ENCODE data around the gene CD2AP.
"Not testable (repeated sequence)": the region's sequence is repeated elsewhere in the genome, so short reads cannot be mapped to it uniquely, and the experiment has no call there.

CD2AP gene

GRCh38 chr6:47477497-47478232, at the start of gene CD2AP:
Gene CD2AP, plus strand, starts transcription at chr6:47477789. Its CDS starts 456 bp downstream, at chr6:47478245.
- peak; percentile 87 for DNase-seq

- DNase-seq, result no peak
Observed at GRCh38 chr6:47428288-47428687, 49.3 kb upstream of the CD2AP start.

GRCh38 chr6:47428746-47429664, 48.6 kb upstream of the CD2AP start:
- DNase-seq, result no peak

GRCh38 chr6:47434372-47435253, 43.0 kb upstream of the CD2AP start:
- DNase-seq, result no peak

GRCh38 chr6:47435254-47435612, 42.4 kb upstream of the CD2AP start:
- DNase-seq, result no peak

DNA sequence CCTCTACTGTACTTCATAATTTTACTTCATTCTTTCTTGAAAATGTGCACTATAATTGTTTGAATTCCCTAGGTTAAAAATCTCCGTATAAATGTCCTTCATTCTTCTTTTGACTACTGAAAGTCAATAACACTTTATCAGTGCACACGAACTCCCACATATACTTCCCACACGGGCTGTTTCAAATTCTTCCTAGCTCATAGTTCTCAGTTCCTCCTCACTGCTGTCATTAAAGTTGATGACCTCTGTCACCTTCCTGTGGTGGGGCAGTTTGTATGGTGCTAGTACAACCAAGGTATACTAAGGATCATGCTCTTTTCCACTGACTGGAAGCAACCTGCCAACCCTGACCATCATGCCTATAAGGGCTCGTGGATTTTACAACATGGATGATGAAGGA, 40.0 kb upstream of the CD2AP start:
- DNase-seq, result no peak

DNA sequence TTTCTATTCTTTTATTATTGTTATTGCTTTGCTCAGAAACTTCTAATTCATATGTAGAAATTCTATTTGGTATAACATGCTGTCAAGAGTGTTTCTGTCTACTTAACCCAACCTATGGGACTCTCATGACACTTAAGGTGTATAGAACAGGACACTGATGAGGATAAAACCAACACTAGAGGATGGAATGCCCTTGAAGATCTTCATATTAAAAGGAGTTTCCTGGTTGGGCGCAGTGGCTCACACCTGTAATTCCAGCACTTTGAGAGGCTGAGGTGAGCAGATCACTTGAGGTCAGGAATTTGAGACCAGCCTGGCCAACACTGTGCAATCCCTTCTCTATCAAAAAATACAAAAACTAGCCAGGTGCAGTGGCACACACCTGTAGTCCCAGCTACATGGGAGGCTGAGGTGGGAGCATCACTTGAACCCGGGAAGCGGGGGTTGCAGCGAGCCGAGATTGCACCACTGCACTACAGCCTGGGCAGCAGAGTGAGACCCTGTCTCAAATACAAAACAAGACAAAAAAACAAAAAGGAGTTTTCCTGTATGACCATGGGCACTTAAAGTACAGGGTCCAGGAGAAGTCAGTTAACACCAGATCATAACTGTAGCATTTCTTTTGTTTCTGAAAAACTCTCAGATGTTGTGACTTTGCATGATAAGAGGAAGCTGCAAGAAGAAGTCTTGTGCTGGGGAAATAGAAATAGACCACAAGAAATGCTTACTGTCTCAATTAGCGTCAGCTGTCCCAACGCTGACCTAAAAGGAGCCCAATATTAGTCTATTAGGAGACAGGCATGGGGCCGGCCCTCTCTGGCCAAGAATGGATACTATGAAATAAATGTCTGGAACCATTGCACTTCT, 38.9 kb upstream of the CD2AP start:
- DNase-seq, result no peak

GRCh38 chr6:47439348-47439668, 38.3 kb upstream of the CD2AP start:
- DNase-seq, result no peak

DNA sequence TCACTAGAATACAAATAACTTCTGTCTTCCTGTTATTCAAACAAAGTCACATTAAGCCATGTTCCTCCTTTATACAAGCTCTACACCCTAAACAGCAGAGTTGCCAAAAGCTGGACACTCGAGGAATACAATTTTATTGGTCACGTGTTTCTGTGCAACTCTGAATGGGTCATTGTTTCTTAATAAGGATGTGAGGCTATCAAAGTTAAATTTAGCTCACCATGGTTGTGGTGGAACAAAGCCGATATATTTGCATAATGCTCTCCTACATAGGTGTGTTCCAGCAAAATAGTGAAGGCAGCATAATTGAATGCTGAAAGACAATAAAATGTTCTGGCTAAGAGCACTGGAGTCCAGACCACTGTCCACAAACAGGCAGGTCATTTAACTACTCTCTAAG, 36.9 kb upstream of the CD2AP start:
- peak; percentile 69 for DNase-seq

DNA sequence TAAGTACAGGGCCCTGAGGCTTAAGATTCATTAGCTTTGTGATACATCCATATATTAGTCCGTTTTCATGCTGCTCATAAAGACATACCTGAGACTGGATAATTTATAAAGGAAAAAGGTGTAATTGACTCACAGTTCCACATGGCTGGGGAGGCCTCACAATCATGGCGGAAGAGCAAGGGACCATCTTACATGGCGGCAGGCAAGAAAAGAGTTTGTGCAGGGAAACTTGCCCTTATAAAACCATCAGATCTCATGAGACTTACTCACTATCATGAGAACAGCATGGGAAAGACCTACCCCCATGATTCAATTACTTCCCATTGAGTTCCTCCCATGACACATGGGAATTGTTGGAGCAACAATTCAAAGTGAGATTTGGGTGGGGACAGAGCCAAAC, 32.6 kb upstream of the CD2AP start:
- DNase-seq, result not testable (repeated sequence)

DNA sequence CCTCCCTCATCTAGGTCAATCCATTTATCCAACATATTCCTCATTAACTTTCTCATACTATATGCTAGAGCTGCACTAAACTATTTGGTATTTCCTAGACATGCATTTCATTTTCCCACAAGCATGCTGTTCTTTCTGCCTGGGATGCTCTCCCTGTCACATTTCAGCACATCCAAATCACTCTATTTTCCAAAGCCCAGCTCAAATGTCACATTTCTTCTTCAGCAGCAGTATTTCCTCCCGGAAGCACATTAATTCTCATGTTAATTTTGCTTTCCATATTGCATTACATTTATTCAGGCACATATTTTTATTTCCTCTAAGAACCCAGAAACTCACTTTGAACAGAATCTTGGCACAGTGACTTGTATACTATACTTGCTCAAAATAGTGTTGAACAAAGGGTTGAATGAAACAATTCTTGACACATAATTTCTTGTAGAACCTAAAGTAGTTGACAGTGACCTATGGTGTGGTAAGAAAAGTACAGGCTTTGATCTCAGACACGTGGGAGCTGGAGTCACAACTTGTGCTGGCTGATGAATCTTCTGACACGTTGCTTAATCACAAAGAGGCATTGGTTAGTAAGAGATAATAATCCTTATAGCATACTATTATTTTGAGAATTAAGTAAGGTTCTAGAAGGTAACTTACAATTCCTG, 30.8 kb upstream of the CD2AP start:
- DNase-seq, result no peak

DNA sequence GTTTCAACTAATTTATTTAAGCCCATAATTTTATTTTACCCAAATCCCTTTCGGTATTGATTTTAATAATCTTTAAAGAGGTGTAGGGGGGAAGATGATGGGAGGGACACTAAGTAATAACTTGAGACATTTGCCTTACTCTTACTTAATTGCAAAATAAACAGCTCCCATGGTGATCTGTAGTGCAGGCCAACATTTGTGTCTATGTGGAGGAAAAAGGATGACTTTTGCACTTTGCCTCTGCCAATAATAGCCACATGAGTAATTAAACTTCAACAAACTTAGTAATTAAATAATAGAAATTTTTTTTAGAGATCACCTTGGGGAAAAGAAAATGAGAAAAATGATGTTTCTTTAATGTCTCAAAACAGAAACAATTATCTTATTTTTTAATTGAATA, 29.9 kb upstream of the CD2AP start:
- DNase-seq, result no peak

- DNase-seq, result no peak
Observed at GRCh38 chr6:47451162-47451561, 26.4 kb upstream of the CD2AP start.

DNA sequence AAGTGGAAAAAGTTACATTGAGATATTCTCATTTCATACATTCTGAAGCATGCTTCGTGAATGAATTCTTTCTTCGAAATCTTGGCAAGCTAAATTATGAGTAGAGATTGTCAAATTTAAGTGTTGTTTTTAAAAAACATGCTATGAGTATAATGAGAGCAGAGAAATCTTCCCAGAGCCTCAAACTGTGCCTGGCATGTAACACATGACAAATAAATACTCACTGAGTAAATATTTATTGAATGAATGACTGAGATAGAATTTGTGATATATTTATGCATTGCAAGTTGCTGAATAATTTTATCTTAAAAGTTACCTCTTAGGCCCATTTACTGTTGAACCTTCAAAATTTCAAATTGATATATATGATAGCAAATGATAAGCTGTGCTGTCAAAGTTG, 24.7 kb upstream of the CD2AP start:
- no peak for DNase-seq

- no peak for DNase-seq
Observed at GRCh38 chr6:47453372-47453936, 24.1 kb upstream of the CD2AP start.

DNA sequence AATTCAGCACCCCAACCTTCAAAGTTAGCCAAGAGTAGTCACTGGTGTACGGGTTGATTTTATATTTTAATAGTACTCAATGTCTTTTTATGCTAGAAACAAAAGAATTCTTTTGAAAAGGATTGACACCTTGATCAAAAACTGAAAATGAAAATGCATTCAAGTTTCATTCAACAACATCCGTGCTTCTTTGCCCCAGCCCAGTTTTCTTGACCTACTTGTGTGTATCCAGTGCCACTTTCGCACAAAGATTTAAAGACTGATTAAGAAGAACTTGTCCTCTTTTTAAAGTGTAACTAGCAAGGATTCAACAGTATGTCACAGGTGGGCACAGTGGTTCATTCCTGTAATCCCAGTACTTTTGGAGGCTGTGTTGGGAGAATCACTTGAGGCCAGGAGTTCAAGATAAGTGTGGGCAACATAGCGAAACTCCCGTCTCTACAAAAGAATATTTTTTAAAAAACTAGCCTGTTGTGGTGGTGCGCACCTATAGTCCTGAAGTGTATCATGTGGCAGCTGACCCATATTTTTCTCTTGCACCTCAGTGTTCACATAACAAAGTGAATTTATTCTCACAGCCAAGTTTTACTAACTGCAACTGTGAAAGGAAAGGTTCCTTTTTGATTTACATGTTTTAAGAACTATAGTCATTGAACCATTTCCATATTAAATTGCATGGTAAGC, 22.7 kb upstream of the CD2AP start:
- no peak for DNase-seq

DNA sequence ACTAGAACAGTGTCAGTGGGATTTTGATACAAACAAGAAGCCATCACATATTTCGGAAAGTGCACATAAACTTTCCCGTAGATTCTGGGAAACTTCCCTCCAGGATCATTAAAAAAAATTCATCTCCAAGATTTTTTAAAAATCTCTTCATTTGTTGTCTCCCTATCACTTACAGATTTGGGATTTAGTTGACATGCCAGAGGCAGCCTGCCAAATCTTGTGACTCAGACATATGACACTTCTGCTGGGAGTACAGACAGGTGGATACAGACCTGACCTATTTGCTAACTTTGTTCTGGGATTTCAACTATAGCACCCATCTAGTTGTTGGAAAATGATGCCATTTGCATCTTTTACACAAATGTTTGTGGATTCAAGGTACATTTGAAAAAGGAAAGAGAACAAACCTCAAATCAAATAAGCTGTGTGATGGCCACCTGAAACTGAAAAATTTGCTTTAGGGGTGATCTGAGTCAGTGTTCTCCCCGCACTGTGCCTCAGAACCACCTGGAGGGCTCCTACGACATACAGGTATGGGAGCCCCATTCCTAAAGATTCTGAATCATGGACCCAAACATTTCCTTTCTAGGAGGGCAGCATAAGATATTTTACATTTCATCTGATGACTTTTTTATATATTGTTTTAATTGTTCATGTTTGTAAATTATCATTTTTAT, 21.9 kb upstream of the CD2AP start:
- no peak for DNase-seq

DNA sequence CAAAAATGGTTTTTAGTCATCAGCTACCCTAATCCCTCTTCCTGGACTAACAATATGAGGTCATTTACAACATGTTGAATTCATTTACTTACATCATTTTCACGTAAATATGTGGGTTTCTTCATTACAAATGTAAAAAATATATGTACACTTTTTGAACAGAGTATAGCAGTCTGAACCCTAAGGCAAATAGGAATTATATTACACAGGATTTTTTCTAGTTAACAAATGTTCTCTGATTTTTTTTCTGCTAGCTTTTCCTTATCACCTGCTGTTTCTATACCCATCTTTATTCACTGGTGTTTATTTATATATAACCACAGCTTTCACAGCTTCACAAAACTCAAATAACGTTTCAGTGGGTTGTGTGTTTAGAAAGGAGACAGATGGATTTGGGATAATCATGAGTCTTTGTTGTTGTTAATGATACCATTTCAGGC, 21.0 kb upstream of the CD2AP start:
- no peak for DNase-seq

- no peak for DNase-seq
Observed at GRCh38 chr6:47457370-47457769, 20.2 kb upstream of the CD2AP start.

- DNase-seq, result peak; percentile 49
Observed at GRCh38 chr6:47464052-47464451, 13.5 kb upstream of the CD2AP start.
